Activated B cell treated with CpG ODN at 0.5 μM for 24 hours (primary cell): ENCODE data around the gene GSPT2. TPM values are rescaled to one million over a fixed set of nuclear protein-coding genes. Genes with fewer than 3 reads are reported as not detected.
A peak's percentile ranks its signal among the peaks of the same experiment; 100 is the strongest.
"Not testable (repeated sequence)": the region's sequence is repeated elsewhere in the genome, so short reads cannot be mapped to it uniquely, and the experiment has no call there.

Source experiments
- ATAC-seq: fragments of 200-7000 bp; cut with Tn5 transposase; one replicate; pipeline ENCODE4 v1.10.0; 2021; ENCODE audit warnings: low read depth, mild to moderate bottlenecking, moderate library complexity
- CTCF ChIA-PET: fragments of 350-600 bp; sonication (Branson Sonifier 250); formaldehyde crosslinking; loops from one replicate; lab custom pipeline; 2021; ENCODE audit warnings: antibody characterized with exemption; lab: Charles Lee
- POLR2A ChIA-PET: fragments of 350-600 bp; sonication (Branson Sonifier 250); formaldehyde crosslinking; loops from one replicate; lab custom pipeline; 2021; ENCODE audit warnings: antibody characterized with exemption; lab: Charles Lee
- DNase-seq: peaks from one replicate; pipeline ENCODE4 v3.0.0; 2022
- H3K27ac Mint-ChIP-seq: one replicate; pipeline ENCODE4 v1.8.0; 2020; ENCODE audit warnings: mixed read lengths
- H3K27me3 Mint-ChIP-seq: one replicate; pipeline ENCODE4 v1.8.0; 2021; ENCODE audit warnings: mixed read lengths
- H3K36me3 Mint-ChIP-seq: one replicate; pipeline ENCODE4 v1.8.0; 2021; ENCODE audit warnings: low read depth, mixed read lengths
- H3K4me1 Mint-ChIP-seq: one replicate; pipeline ENCODE4 v1.8.0; 2021; ENCODE audit warnings: mixed read lengths
- H3K4me3 Mint-ChIP-seq: one replicate; pipeline ENCODE4 v1.8.0; 2020; ENCODE audit warnings: mild to moderate bottlenecking, mixed read lengths
- H3K9me3 Mint-ChIP-seq: one replicate; pipeline ENCODE4 v1.8.0; 2020; ENCODE audit warnings: mixed read lengths
- intact Hi-C: fragments of 100-400 bp; cut with micrococcal nuclease; formaldehyde crosslinking; loops from one replicate; pipeline ENCODE4 v1.15.1; 2024
- total RNA-seq: library from RNA; stranded (reverse); gene quantifications from 2 replicates; pipeline ENCODE4 v1.2.3, GENCODE V29; 2022
- TF ChIP-seq, protein P1 (sequence below): fragments of 200-600 bp; IDR thresholded peaks from one replicate; pipeline ENCODE4 v1.8.0; 2022; ENCODE audit warnings: antibody characterized with exemption, mild to moderate bottlenecking

GSPT2 gene
- 12.9 and 13.9 TPM in 2 replicates for total RNA-seq

DNA sequence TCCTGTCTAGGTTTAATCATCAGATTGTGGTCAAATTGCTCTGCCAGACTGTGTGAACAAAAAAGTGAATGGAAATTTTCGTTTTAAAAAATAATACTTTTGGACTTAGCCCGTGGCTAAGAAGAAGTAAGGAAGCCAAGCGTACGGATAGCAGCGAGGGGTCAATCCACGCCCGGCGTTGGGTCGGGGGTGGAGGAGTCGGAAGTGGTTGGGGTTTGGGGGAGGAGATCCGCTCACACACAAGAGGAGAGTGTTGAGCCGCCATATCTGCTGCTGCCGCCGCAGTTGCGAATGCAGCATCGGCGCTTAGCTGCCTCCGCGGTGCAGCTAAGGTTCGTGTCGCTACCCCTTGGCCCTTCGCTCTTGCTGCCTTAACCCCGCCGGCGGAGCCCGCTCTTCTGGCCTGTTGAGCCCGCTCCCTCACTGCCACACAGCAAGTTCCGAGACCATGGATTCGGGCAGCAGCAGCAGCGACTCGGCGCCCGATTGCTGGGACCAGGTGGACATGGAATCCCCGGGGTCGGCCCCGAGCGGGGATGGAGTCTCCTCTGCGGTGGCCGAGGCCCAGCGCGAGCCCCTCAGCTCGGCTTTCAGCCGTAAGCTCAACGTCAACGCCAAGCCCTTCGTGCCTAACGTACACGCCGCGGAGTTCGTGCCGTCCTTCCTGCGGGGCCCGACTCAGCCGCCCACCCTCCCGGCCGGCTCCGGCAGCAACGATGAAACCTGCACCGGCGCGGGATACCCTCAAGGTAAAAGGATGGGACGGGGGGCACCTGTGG, at the start of gene GSPT2:
GSPT2 (plus strand) TSS at position 264 of the 779 bp plus-strand sequence; CDS start at position 449, 185 bp downstream.
- DNase-seq (peak; percentile 34), ATAC-seq (peak; percentile 97)
- H3K27me3 Mint-ChIP-seq: peaks cover 2% of the 10 kb centered on the region
- peak within 1 kb of the TSS; percentile 88 for H3K4me3 Mint-ChIP-seq
- intact Hi-C loops: loop anchor here (1.0 kb wide), 2 partner anchors 60 to 150 kb away; partner anchors contain the start of gene MAGED1
- H3K27ac Mint-ChIP-seq: peak within 1 kb of the TSS; percentile 79
- H3K36me3 Mint-ChIP-seq: peaks cover 24% of the 10 kb centered on the region
- H3K9me3 Mint-ChIP-seq: peaks cover 5% of the 10 kb centered on the region
- peaks cover 20% of the 10 kb centered on the region for H3K4me1 Mint-ChIP-seq
- TF ChIP-seq, protein P1, sequence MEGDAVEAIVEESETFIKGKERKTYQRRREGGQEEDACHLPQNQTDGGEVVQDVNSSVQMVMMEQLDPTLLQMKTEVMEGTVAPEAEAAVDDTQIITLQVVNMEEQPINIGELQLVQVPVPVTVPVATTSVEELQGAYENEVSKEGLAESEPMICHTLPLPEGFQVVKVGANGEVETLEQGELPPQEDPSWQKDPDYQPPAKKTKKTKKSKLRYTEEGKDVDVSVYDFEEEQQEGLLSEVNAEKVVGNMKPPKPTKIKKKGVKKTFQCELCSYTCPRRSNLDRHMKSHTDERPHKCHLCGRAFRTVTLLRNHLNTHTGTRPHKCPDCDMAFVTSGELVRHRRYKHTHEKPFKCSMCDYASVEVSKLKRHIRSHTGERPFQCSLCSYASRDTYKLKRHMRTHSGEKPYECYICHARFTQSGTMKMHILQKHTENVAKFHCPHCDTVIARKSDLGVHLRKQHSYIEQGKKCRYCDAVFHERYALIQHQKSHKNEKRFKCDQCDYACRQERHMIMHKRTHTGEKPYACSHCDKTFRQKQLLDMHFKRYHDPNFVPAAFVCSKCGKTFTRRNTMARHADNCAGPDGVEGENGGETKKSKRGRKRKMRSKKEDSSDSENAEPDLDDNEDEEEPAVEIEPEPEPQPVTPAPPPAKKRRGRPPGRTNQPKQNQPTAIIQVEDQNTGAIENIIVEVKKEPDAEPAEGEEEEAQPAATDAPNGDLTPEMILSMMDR: no peak
- POLR2A ChIA-PET: no interaction called here
- CTCF ChIA-PET: no interaction called here

DNA sequence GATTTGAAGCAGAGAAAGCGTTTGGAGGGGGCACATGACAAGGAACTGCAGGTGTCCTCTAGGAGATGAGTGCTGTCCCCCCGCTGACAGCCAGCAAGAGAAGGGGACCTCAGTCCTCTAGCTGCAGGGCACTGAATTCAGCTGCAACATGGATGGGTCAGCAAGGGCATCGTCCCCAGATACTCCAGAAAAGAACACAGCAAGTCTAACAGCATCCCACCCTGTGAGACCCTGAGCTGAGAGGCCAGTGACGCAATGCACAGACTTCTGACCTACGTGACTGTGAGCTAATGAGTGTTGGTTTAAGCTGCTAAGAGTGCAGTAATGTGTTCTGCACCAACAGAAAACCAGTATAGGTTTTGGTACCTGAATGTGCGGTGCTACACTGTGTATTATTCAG, 49.0 kb upstream of the GSPT2 start:
- CTCF ChIA-PET: no interaction called here
- no peak overlapping the region for H3K27ac Mint-ChIP-seq

DNA sequence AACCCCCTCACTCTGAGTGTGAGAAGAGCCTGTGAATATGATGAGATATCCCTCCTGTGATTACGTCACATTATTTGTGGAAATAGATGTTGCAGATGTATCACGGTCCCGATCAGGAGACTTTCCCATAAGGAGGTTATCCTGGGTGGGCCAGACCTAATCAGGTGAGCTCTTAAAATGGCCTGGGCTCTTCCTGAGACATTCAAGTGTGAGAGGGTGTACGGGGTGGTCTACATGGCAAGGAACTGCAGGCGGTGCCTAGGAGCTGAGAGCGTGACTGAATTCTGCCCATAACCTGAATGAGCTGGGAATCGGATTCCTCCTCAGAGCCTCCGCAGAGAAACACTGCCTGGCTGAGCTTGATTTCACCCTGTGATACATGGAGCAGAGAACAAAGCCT, 45.8 kb upstream of the GSPT2 start:
- Mint-ChIP-seq H3K27me3 (peaks cover 18% of the 10 kb centered on the region), H3K9me3 (no peaks in the 10 kb centered on the region), H3K27ac (no peak overlapping the region), H3K36me3 (no peaks in the 10 kb centered on the region), H3K4me3 (no peak overlapping the region), H3K4me1 (no peaks in the 10 kb centered on the region)
- ChIA-PET CTCF (no interaction called here), POLR2A (no interaction called here)
- TF ChIP-seq, protein P1: no peak
- DNase-seq (no peak), ATAC-seq (no peak)
- intact Hi-C loops: no loop called here

More for the DNA sequence above, 49.0 kb upstream of the GSPT2 start:
- Mint-ChIP-seq H3K4me3 (no peak overlapping the region), H3K4me1 (no peaks in the 10 kb centered on the region), H3K9me3 (no peaks in the 10 kb centered on the region), H3K27me3 (peaks cover 15% of the 10 kb centered on the region), H3K36me3 (no peaks in the 10 kb centered on the region)
- intact Hi-C loops: no loop called here
- TF ChIP-seq, protein P1: no peak
- POLR2A ChIA-PET: no interaction called here
- DNase-seq (no peak), ATAC-seq (no peak)

DNA sequence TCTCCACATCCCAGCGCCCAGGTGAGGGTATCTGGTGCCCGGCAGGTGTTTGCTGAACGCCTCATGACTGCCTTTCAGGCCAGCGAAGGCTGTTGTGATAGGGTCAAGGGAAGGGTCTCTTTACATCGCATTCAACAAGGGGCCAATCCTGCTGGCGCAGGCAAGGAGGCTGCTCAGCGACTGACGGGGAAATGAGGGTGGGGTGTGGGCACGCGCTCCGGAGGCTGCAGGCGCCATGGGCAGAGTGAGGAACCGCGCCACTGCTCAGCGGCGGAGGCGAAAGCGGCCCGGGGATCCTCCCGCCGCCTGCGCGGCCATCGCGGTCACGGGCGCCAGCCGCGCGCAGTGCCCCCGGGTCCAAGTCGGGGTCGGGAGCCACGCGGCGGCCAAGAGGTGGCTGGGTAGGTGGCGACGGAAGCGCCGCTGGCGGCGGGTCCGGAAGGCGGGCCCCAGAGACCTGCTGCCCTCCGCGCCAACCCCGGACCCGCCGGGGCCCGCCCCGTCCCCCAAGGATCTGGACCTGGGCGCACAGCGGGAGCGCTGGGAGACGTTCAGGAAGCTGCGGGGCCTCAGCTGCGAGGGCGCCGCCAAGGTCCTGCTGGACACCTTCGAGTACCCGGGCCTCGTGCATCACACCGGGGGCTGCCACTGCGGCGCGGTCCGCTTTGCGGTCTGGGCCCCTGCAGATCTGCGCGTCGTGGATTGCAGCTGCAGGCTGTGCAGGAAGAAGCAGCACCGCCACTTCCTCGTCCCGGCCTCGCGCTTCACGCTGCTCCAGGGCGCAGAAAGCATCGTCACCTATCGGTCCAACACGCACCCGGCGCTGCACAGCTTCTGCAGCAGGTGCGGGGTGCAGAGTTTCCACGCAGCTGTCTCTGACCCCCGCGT, 32.7 kb upstream of the GSPT2 start, which contains the start of gene CENPVL1:
CENPVL1 (plus strand) TSS at position 236 of the 888 bp plus-strand sequence; CDS start at position 236, 0 bp downstream.
- DNase-seq, intact Hi-C loops, H3K9me3 Mint-ChIP-seq, H3K36me3 Mint-ChIP-seq, H3K4me3 Mint-ChIP-seq, ATAC-seq, CTCF ChIA-PET, H3K27ac Mint-ChIP-seq, H3K27me3 Mint-ChIP-seq, H3K4me1 Mint-ChIP-seq, POLR2A ChIA-PET: not testable (repeated sequence)

DNA sequence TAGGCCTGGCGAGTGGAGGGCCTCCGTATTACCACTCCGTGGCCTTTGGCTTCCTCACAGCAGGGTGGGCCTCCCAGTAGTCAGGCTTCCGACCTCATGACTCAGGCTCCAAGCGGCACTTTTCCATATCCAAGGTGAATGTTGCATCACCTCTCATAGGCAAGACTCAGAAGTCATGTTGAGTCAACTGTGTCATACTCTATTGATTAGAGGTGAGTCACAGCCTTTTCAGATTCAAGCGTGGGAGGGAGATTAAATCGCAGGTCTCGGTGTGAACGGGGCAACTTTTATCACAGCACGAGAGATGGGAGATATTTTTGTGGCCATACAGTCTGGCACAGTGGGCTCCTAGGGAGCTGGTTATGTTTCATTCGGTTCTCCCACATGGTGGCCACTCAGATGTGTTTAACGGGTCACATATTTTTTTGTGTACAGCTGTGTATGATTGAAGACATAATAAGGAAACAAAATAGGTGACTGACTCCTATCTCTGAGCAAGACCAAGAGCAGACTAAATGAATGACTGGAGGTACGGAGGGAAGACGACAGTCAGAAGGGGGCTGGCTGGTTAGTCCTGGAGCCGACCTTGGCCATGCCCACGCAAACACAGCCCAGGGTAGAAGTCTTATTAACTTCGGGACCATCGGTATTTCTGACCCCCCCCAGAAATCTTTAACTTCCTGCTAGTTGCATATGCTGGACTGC, 30.1 kb upstream of the GSPT2 start:
- POLR2A ChIA-PET, DNase-seq, intact Hi-C loops, H3K36me3 Mint-ChIP-seq, H3K27me3 Mint-ChIP-seq, H3K27ac Mint-ChIP-seq, H3K9me3 Mint-ChIP-seq, H3K4me3 Mint-ChIP-seq, CTCF ChIA-PET, H3K4me1 Mint-ChIP-seq, ATAC-seq: not testable (repeated sequence)
